ENCODE results near the gene NEMF. TPM values are rescaled to one million over a fixed set of nuclear protein-coding genes. Genes with fewer than 3 reads are reported as not detected.
A peak's percentile ranks its signal among the peaks of the same experiment; 100 is the strongest.
"Not testable (repeated sequence)": the region's sequence is repeated elsewhere in the genome, so short reads cannot be mapped to it uniquely, and the experiment has no call there.

The NEMF gene
- total RNA-seq, 1 experiment from 2014 or later, result 50.1 TPM

GRCh38 chr14:49735669-49736068, 116.9 kb downstream of the NEMF start:
- H3K27me3 Mint-ChIP-seq (ENCODE audit: low read depth); POLR2A ChIA-PET; H3K27ac Mint-ChIP-seq; H3K9me3 Mint-ChIP-seq; ATAC-seq; H3K4me1 Mint-ChIP-seq; H3K4me3 Mint-ChIP-seq; CTCF ChIA-PET; H3K36me3 Mint-ChIP-seq; DNase-seq (ENCODE audit: low spot score): not testable (repeated sequence)
- TF ChIP-seq GTF2I (CRISPR knock-in tag; conservative IDR thresholded peaks at IDR 0.05), result peak; percentile 78
- peak; percentile 77; the same call in 1 of the 2 replicates for TF ChIP-seq ZNF121 (CRISPR knock-in tag; IDR thresholded peaks at IDR 0.05)

GRCh38 chr14:49733836-49734235, 118.8 kb downstream of the NEMF start:
- Mint-ChIP-seq H3K4me3 (no peak overlapping the region), H3K9me3 (no peaks in the 10 kb centered on the region), H3K27ac (no peak overlapping the region), H3K4me1 (no peaks in the 10 kb centered on the region), H3K27me3 (ENCODE audit: low read depth) (no peaks in the 10 kb centered on the region), H3K36me3 (no peaks in the 10 kb centered on the region)
- TF ChIP-seq ELF4 (CRISPR knock-in tag; IDR thresholded peaks at IDR 0.05; ENCODE audit: low read depth) (no peak), PRRX2 (CRISPR knock-in tag; IDR thresholded peaks at IDR 0.05) (no peak), HMGXB4 (CRISPR knock-in tag; IDR thresholded peaks at IDR 0.05) (no peak), USF2 (CRISPR knock-in tag; IDR thresholded peaks at IDR 0.05) (no peak), IRF1 (CRISPR knock-in tag; IDR thresholded peaks at IDR 0.05) (no peak), SOX15 (CRISPR knock-in tag; IDR thresholded peaks at IDR 0.05) (no peak), NFATC4 (CRISPR knock-in tag; IDR thresholded peaks at IDR 0.05) (no peak), ZNF512 (CRISPR knock-in tag; IDR thresholded peaks at IDR 0.05; ENCODE audit: borderline replicate concordance) (no peak), NR3C1 (CRISPR knock-in tag; conservative IDR thresholded peaks at IDR 0.05; ENCODE audit: low read depth) (no peak), CTCF (IDR thresholded peaks at IDR 0.05) (no peak), ATF6 (CRISPR knock-in tag; IDR thresholded peaks at IDR 0.05) (no peak)
- CTCF ChIA-PET, result no interaction called here
- ATAC-seq, result no peak
- POLR2A ChIA-PET, result no interaction called here
- no peak for DNase-seq (ENCODE audit: low spot score)

- no peak overlapping the region for H3K27ac Mint-ChIP-seq
- no peaks in the 10 kb centered on the region for H3K4me1 Mint-ChIP-seq
- ATAC-seq (no peak), DNase-seq (ENCODE audit: low spot score) (no peak)
- no peaks in the 10 kb centered on the region for H3K9me3 Mint-ChIP-seq
- CTCF ChIA-PET, result interaction anchor here (1.3 kb wide), 1 partner anchor 35 kb away, joined by 4 read pairs; the partner anchor contains the start of gene KLHDC2
- no peaks in the 10 kb centered on the region for H3K36me3 Mint-ChIP-seq
- H3K27me3 Mint-ChIP-seq (ENCODE audit: low read depth), result no peaks in the 10 kb centered on the region
- no peak overlapping the region for H3K4me3 Mint-ChIP-seq
- POLR2A ChIA-PET, result no interaction called here
- no peak for TF ChIP-seq ZBTB21 (CRISPR knock-in tag; IDR thresholded peaks at IDR 0.05; ENCODE audit: borderline replicate concordance)
- TF ChIP-seq KAT7 (CRISPR knock-in tag; IDR thresholded peaks at IDR 0.05; ENCODE audit: borderline replicate concordance), result no peak
- no peak for TF ChIP-seq TEAD4 (CRISPR knock-in tag; IDR thresholded peaks at IDR 0.05)
- TF ChIP-seq AR (CRISPR knock-in tag; IDR thresholded peaks at IDR 0.05), result no peak
- TF ChIP-seq FOXP1 (CRISPR knock-in tag; IDR thresholded peaks at IDR 0.05; ENCODE audit: borderline replicate concordance), result no peak
- TF ChIP-seq MYBL2 (CRISPR knock-in tag; IDR thresholded peaks at IDR 0.05), result no peak
- TF ChIP-seq RORB (CRISPR knock-in tag; IDR thresholded peaks at IDR 0.05), result no peak
Observed at GRCh38 chr14:49732896-49733295, 119.7 kb downstream of the NEMF start.
